ENCODE measurements around the gene ST3GAL3. TPM values are rescaled to one million over a fixed set of nuclear protein-coding genes. Genes with fewer than 3 reads are reported as not detected.

Gene ST3GAL3
- total RNA-seq, 1 donor from 2014 or later, result 11.4 TPM

DNA sequence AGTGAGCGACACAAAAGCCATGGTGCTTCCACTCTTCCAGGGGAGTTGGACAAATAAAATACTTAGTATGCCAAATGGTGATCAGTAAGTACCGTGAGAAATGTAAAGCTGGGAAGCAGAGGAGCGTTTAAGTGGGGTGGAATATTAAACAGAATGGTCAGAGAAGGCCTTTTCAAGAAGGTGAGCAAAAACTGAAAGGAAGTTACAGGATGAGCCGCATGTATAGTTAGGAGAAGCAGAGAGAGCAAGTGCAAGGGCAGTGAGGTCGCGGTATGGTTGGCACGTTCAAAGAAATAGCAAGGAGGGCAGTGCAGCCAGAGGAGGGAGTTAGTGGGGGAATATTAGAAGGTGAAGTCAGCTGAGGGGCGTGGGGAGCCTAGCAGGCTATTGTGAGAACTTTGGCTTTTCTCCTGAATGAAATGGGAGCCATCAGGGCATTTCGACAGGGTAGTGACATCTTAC lies 266.7 kb downstream of the ST3GAL3 start:
- Mint-ChIP-seq H3K9me3 (ENCODE audit: unreplicated experiment) (no peaks in the 10 kb centered on the region), H3K4me1 (ENCODE audit: low read depth, unreplicated experiment) (peaks cover 35% of the 10 kb centered on the region), H3K36me3 (ENCODE audit: low read depth, unreplicated experiment) (peaks cover 16% of the 10 kb centered on the region), H3K27ac (ENCODE audit: unreplicated experiment) (peak overlapping the region; percentile 15), H3K27me3 (ENCODE audit: low read depth, unreplicated experiment) (no peaks in the 10 kb centered on the region), H3K4me3 (ENCODE audit: unreplicated experiment) (peak overlapping the region; percentile 88)
- H3K4me2 ChIP-seq (ENCODE audit: low read length), result peak overlapping the region; percentile 97
- TF ChIP-seq, protein P1, sequence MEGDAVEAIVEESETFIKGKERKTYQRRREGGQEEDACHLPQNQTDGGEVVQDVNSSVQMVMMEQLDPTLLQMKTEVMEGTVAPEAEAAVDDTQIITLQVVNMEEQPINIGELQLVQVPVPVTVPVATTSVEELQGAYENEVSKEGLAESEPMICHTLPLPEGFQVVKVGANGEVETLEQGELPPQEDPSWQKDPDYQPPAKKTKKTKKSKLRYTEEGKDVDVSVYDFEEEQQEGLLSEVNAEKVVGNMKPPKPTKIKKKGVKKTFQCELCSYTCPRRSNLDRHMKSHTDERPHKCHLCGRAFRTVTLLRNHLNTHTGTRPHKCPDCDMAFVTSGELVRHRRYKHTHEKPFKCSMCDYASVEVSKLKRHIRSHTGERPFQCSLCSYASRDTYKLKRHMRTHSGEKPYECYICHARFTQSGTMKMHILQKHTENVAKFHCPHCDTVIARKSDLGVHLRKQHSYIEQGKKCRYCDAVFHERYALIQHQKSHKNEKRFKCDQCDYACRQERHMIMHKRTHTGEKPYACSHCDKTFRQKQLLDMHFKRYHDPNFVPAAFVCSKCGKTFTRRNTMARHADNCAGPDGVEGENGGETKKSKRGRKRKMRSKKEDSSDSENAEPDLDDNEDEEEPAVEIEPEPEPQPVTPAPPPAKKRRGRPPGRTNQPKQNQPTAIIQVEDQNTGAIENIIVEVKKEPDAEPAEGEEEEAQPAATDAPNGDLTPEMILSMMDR (IDR thresholded peaks at IDR 0.05; ENCODE audit: insufficient read depth, low read depth, low read length), result no peak
- TF ChIP-seq EZH2 (IDR thresholded peaks at IDR 0.05; ENCODE audit: insufficient read depth, low read length), result no peak
- no peaks in the 10 kb centered on the region for H3K27me3 ChIP-seq (ENCODE audit: insufficient read depth, low read length)
- H2AFZ ChIP-seq (ENCODE audit: low read depth, low read length), result peak overlapping the region; percentile 94
- peak overlapping the region; percentile 90 for H3K9ac ChIP-seq (ENCODE audit: low read length)
- FAIRE-seq (no peak), DNase-seq (ENCODE audit: low read depth) (no peak)
- H3K4me1 ChIP-seq (ENCODE audit: insufficient read depth, low read length), result peaks cover 37% of the 10 kb centered on the region
- peaks cover 22% of the 10 kb centered on the region for H3K36me3 ChIP-seq (ENCODE audit: insufficient read depth, low read length)
- peaks cover 40% of the 10 kb centered on the region for H4K20me1 ChIP-seq (ENCODE audit: insufficient read depth, low read length)
- H3K27ac ChIP-seq (ENCODE audit: low read depth, low read length), result peak overlapping the region; percentile 79
- peak overlapping the region; percentile 80 for H3K4me3 ChIP-seq (ENCODE audit: insufficient read depth, low read depth, low read length)
- H3K79me2 ChIP-seq (ENCODE audit: insufficient read depth, low read length), result peaks cover 59% of the 10 kb centered on the region
- H3K9me3 ChIP-seq (ENCODE audit: insufficient read depth, low read depth, low read length), result no peaks in the 10 kb centered on the region

DNA sequence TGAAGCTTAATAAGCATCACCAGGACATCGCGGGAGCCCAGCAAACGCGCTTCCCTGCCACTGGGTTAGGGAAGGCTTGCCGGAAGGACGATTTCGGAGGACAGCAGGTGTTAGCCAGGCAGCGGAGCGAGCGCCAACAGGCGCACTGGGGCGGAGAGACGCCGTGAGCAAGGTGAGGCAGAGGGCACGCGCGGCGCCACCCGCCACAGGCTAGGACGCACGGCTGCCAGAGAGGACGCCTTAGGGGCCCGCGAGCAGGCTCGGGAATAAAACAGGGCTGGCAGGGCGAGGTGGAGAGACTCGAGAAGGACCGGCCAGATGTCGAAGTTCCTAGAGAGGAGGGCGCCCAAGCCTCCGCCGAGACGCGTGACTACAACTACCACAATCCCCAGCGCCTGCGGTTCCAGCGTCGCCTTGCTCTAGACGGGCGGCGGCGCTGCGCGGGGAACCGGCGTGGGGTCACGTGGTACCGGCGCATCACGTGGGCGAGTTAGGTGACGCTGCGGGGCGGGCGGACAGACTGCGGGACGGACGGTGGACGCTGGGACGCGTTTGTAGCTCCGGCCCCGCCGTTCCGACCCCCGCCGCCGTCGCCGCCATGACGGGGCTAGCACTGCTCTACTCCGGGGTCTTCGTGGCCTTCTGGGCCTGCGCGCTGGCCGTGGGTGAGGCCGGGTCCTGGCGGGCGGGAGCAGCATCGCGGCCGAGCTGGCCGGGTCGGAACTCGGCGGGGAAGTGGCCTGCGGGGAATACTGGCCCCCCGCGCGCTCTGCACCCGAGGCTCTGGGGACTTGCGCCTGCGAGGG lies 267.3 kb downstream of the ST3GAL3 start, which contains the start of gene ATP6V0B:
ATP6V0B (plus strand) TSS at position 518 of the 806 bp plus-strand sequence; CDS start at position 599, 81 bp downstream.
- Histone ChIP-seq H3K4me1 (ENCODE audit: insufficient read depth, low read length) (peaks cover 37% of the 10 kb centered on the region), H3K9me3 (ENCODE audit: insufficient read depth, low read depth, low read length) (no peaks in the 10 kb centered on the region), H3K27me3 (ENCODE audit: insufficient read depth, low read length) (no peaks in the 10 kb centered on the region), H4K20me1 (ENCODE audit: insufficient read depth, low read length) (peaks cover 40% of the 10 kb centered on the region), H3K9ac (ENCODE audit: low read length) (peak within 1 kb of the TSS; percentile 90), H3K27ac (ENCODE audit: low read depth, low read length) (peak within 1 kb of the TSS; percentile 79), H3K4me2 (ENCODE audit: low read length) (peak within 1 kb of the TSS; percentile 97), H3K4me3 (ENCODE audit: insufficient read depth, low read depth, low read length) (peak within 1 kb of the TSS; percentile 80), H2AFZ (ENCODE audit: low read depth, low read length) (peak within 1 kb of the TSS; percentile 94), H3K79me2 (ENCODE audit: insufficient read depth, low read length) (peaks cover 59% of the 10 kb centered on the region), H3K36me3 (ENCODE audit: insufficient read depth, low read length) (peaks cover 22% of the 10 kb centered on the region)
- Mint-ChIP-seq H3K27me3 (ENCODE audit: low read depth, unreplicated experiment) (no peaks in the 10 kb centered on the region), H3K9me3 (ENCODE audit: unreplicated experiment) (no peaks in the 10 kb centered on the region), H3K4me3 (ENCODE audit: unreplicated experiment) (peak within 1 kb of the TSS; percentile 88), H3K27ac (ENCODE audit: unreplicated experiment) (peak within 1 kb of the TSS; percentile 81), H3K4me1 (ENCODE audit: low read depth, unreplicated experiment) (peaks cover 34% of the 10 kb centered on the region), H3K36me3 (ENCODE audit: low read depth, unreplicated experiment) (peaks cover 16% of the 10 kb centered on the region)
- peak; percentile 79 for DNase-seq (ENCODE audit: low read depth)
- no peak for TF ChIP-seq EZH2 (IDR thresholded peaks at IDR 0.05; ENCODE audit: insufficient read depth, low read length)
- TF ChIP-seq, protein P1 (IDR thresholded peaks at IDR 0.05; ENCODE audit: insufficient read depth, low read depth, low read length), result no peak
- FAIRE-seq, result no peak

Measured in astrocyte (in vitro differentiated cells and primary cell).